ENCODE measurements around the gene NINJ2. TPM values are rescaled to one million over a fixed set of nuclear protein-coding genes. Genes with fewer than 3 reads are reported as not detected.

The NINJ2 gene
- total RNA-seq, 1 donor from 2014 or later = not detected

DNA sequence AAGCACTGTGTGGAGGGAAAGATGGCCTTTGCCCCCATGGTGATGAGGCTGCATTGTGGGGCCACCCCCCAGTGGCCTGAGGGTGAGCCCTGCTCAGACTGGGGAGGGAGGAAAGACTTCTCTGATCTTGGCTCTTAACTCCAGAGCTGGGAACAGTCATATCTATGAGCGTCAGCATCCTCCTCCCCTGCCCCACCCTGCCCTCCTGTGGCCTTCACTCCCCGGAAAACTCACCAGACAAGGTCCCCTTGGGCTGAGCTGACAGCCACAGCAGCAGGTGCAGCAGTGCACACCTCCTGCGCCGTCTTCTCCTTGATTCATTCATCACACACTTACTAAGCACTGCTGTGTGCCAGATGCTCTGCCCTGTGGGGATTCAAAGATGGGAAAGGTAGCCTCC lies 104.7 kb downstream of the NINJ2 start:
- Mint-ChIP-seq H3K27ac (peak overlapping the region; percentile 41), H3K4me3 (no peak overlapping the region), H3K36me3 (peaks cover 10% of the 10 kb centered on the region), H3K27me3 (peaks cover 4% of the 10 kb centered on the region), H3K9me3 (no peaks in the 10 kb centered on the region), H3K4me1 (ENCODE audit: unreplicated experiment) (no peaks in the 10 kb centered on the region)
- TF ChIP-seq CTCF (conservative IDR thresholded peaks at IDR 0.05) = no peak
- DNase-seq (ENCODE audit: extremely low spot score, unreplicated experiment) = no peak

GRCh38 chr12:556498-556897 lies 106.7 kb downstream of the NINJ2 start:
- DNase-seq (ENCODE audit: extremely low spot score, unreplicated experiment) = no peak
- Mint-ChIP-seq H3K4me3 (no peak overlapping the region), H3K36me3 (peaks cover 18% of the 10 kb centered on the region), H3K9me3 (no peaks in the 10 kb centered on the region), H3K27ac (no peak overlapping the region), H3K27me3 (peaks cover 5% of the 10 kb centered on the region), H3K4me1 (ENCODE audit: unreplicated experiment) (peaks cover 5% of the 10 kb centered on the region)
- TF ChIP-seq CTCF (conservative IDR thresholded peaks at IDR 0.05) = no peak

DNA sequence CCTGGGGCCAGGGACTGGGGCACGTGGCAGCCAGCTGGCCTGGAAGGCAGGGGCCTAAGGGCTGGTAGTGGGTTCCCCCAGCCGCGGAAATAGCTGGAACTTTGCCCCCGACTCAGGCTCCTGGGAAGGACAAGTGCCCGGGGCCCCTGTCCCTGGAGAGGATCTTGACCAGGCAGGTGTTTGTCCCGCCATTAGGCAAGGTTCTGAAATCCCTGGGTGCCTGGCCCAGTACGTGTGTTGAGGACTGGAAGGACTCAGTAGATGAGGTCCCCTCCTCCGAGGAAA lies 109.3 kb downstream of the NINJ2 start:
- peaks cover 31% of the 10 kb centered on the region for H3K36me3 Mint-ChIP-seq
- TF ChIP-seq CTCF (conservative IDR thresholded peaks at IDR 0.05) = no peak
- H3K27ac Mint-ChIP-seq = no peak overlapping the region
- peaks cover 7% of the 10 kb centered on the region for H3K27me3 Mint-ChIP-seq
- no peak overlapping the region for H3K4me3 Mint-ChIP-seq
- peaks cover 5% of the 10 kb centered on the region for H3K4me1 Mint-ChIP-seq (ENCODE audit: unreplicated experiment)
- no peaks in the 10 kb centered on the region for H3K9me3 Mint-ChIP-seq
- no peak for DNase-seq (ENCODE audit: extremely low spot score, unreplicated experiment)

DNA sequence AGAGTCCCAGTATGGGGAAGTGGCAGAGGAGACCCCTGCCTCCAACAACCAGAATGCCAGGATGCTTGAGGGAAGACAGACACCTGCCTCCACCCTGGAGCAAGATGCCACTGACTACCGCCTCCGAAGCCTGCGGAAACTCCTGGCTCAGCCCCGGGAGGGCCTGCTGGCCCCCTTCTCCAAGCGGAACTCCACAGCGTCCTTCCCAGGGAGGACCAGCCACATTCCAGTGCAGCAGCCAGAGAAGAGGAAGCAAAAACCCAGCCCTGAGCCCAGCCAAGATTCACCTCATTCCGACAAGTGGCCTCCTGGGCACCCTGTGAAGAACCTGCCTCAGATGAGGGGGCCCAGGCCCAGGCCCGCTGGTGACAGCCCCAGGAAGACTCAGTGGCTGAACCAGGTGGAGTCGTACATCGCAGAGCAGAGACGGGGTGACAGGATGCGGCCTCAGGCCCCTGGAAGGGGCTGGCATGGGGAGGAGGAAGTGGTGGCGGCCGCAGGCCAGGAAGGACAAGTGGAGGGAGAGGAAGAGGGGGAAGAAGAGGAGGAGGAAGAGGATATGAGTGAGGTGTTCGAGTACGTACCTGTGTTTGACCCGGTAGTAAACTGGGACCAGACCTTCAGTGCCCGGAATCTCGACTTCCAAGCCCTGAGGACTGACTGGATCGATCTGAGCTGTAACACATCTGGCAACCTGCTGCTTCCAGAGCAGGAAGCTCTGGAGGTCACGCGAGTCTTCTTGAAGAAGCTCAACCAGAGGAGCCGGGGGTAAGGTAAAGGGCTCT lies 109.8 kb downstream of the NINJ2 start:
- Mint-ChIP-seq H3K27me3 (peaks cover 3% of the 10 kb centered on the region), H3K4me3 (no peak overlapping the region), H3K4me1 (ENCODE audit: unreplicated experiment) (peaks cover 5% of the 10 kb centered on the region), H3K9me3 (no peaks in the 10 kb centered on the region), H3K36me3 (peaks cover 31% of the 10 kb centered on the region), H3K27ac (no peak overlapping the region)
- DNase-seq (ENCODE audit: extremely low spot score, unreplicated experiment) = no peak
- TF ChIP-seq CTCF (conservative IDR thresholded peaks at IDR 0.05) = no peak

GRCh38 chr12:552466-552865 lies 110.8 kb downstream of the NINJ2 start:
- Mint-ChIP-seq H3K4me1 (ENCODE audit: unreplicated experiment) (peaks cover 5% of the 10 kb centered on the region), H3K9me3 (no peaks in the 10 kb centered on the region), H3K36me3 (peaks cover 31% of the 10 kb centered on the region), H3K27me3 (peaks cover 3% of the 10 kb centered on the region), H3K27ac (no peak overlapping the region), H3K4me3 (no peak overlapping the region)
- DNase-seq (ENCODE audit: extremely low spot score, unreplicated experiment) = no peak
- no peak for TF ChIP-seq CTCF (conservative IDR thresholded peaks at IDR 0.05)
